ENCODE measurements around the gene SULT1C4. TPM values are rescaled to one million over a fixed set of nuclear protein-coding genes. Genes with fewer than 3 reads are reported as not detected.

The SULT1C4 gene
- total RNA-seq, 1 experiment from 2014 or later: 0.96 TPM

DNA sequence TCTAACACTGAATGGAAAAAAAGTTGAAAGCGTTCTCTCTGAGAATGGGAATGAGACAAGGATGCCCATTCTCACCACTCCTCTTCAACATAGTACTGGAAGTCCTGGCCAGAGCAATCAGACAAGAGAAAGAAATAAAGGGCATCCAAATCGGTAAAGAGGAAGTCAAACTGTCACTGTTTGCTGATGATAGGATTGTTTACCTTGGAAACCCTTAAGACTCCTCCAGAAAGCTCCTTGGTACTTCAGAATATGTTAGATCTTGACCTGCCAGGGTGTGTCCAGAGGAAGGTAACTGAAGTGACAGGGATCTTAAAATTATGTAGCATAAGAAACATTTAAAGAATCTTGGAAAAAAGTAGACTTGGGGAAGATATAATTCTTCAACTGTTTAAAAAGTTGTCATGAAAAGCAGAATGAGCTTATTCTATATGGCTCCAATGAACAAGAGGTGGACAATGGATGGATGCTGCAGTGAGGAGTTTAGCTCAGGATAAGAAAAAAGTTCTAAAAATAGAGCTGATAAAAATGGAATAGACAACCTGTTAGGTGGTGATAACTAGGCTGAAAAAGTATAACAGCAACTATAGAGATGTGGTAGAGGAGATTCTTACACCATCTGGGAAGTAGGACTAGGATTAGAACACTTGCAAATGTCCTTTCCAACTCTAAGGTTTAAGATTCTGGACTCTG is 16.8 kb upstream of the SULT1C4 start:
- Histone ChIP-seq H3K56ac (ENCODE audit: insufficient read length, low read depth, low read length) (no peak overlapping the region), H3K27ac (ENCODE audit: insufficient read length, low read depth, low read length) (no peak overlapping the region), H3T11ph (ENCODE audit: low read length) (no peak overlapping the region), H2BK20ac (ENCODE audit: low read depth, low read length, poor library complexity, severe bottlenecking) (no peak overlapping the region), H2BK12ac (ENCODE audit: insufficient read length, low read depth, low read length) (no peak overlapping the region), H3K9ac (ENCODE audit: extremely low read depth, insufficient read length, low read length) (no peak overlapping the region), H3K9me3 (ENCODE audit: control insufficient read depth, low read depth, low read length) (no peaks in the 10 kb centered on the region), H2AK5ac (ENCODE audit: insufficient read length, low read length) (no peak overlapping the region), H4K20me1 (ENCODE audit: control insufficient read depth, insufficient read depth, insufficient read length) (no peaks in the 10 kb centered on the region), H3K23me2 (ENCODE audit: insufficient read length, low read depth, low read length, poor library complexity, severe bottlenecking) (no peaks in the 10 kb centered on the region), H4K8ac (replicated peaks; ENCODE audit: insufficient read length, low read depth, low read length) (no peak overlapping the region), H3K27me3 (ENCODE audit: insufficient read depth, low read length) (no peaks in the 10 kb centered on the region), H3K23ac (ENCODE audit: insufficient read length, low read depth, low read length) (no peak overlapping the region), H2BK5ac (ENCODE audit: insufficient read length, low read length) (no peak overlapping the region), H3K14ac (ENCODE audit: insufficient read depth, low read length) (no peak overlapping the region), H3K4ac (ENCODE audit: low read depth, low read length) (no peak overlapping the region), H4K91ac (ENCODE audit: insufficient read length, low read depth, low read length) (no peak overlapping the region), H3K79me2 (ENCODE audit: insufficient read depth, low read length) (no peaks in the 10 kb centered on the region), H3K4me1 (ENCODE audit: insufficient read depth, low read length) (no peaks in the 10 kb centered on the region), H2BK15ac (ENCODE audit: low read depth, low read length) (no peak overlapping the region), H4K5ac (ENCODE audit: insufficient read length, low read depth, low read length) (no peak overlapping the region), H3K4me2 (ENCODE audit: insufficient read depth, insufficient read length, low read length) (no peak overlapping the region), H2BK120ac (ENCODE audit: low read depth, low read length, poor library complexity, severe bottlenecking) (no peak overlapping the region), H3K18ac (ENCODE audit: insufficient read length, low read depth, low read length) (no peak overlapping the region), H3K79me1 (ENCODE audit: insufficient read depth, low read depth, low read length, poor library complexity, severe bottlenecking) (no peaks in the 10 kb centered on the region), H2AFZ (ENCODE audit: low read length) (no peak overlapping the region)
- no peak overlapping the region for H3K27ac Mint-ChIP-seq
- H3K36me3 Mint-ChIP-seq (ENCODE audit: insufficient read depth in 1 of 3, low read depth in 3 of 3): peaks cover 0 to 9% (median 5%) of the 10 kb centered on the region in 3 experiments; a peak in 4 of 7 replicates
- no CpG with 5 or more reads among the region's 2 CpGs for WGBS (ENCODE audit: extremely low coverage, insufficient read length, low lambda C conversion rate)
- no peaks in the 10 kb centered on the region for H3K27me3 Mint-ChIP-seq (ENCODE audit: low read depth)
- peaks cover 4 to 12% of the 10 kb centered on the region in 2 experiments; a peak in 2 of 5 replicates for H3K9me3 Mint-ChIP-seq
- TF ChIP-seq, protein P1, sequence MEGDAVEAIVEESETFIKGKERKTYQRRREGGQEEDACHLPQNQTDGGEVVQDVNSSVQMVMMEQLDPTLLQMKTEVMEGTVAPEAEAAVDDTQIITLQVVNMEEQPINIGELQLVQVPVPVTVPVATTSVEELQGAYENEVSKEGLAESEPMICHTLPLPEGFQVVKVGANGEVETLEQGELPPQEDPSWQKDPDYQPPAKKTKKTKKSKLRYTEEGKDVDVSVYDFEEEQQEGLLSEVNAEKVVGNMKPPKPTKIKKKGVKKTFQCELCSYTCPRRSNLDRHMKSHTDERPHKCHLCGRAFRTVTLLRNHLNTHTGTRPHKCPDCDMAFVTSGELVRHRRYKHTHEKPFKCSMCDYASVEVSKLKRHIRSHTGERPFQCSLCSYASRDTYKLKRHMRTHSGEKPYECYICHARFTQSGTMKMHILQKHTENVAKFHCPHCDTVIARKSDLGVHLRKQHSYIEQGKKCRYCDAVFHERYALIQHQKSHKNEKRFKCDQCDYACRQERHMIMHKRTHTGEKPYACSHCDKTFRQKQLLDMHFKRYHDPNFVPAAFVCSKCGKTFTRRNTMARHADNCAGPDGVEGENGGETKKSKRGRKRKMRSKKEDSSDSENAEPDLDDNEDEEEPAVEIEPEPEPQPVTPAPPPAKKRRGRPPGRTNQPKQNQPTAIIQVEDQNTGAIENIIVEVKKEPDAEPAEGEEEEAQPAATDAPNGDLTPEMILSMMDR (conservative IDR thresholded peaks at IDR 0.05): no peak
- DNase-seq: no peak
- no peak overlapping the region for H3K4me3 Mint-ChIP-seq
- H3K4me1 Mint-ChIP-seq: peaks cover 7 to 10% of the 10 kb centered on the region in 2 experiments; a peak in 3 of 4 replicates

Measured in H9 (cell line).